ENCODE measurements around the gene PAFAH1B2. TPM values are rescaled to one million over a fixed set of nuclear protein-coding genes. Genes with fewer than 3 reads are reported as not detected.
A peak's percentile ranks its signal among the peaks of the same experiment; 100 is the strongest.
"Not testable (repeated sequence)": the region's sequence is repeated elsewhere in the genome, so short reads cannot be mapped to it uniquely, and the experiment has no call there.

Gene PAFAH1B2
- total RNA-seq, 6 experiments from 2014 or later, result 113 to 130 (median 122) TPM

DNA sequence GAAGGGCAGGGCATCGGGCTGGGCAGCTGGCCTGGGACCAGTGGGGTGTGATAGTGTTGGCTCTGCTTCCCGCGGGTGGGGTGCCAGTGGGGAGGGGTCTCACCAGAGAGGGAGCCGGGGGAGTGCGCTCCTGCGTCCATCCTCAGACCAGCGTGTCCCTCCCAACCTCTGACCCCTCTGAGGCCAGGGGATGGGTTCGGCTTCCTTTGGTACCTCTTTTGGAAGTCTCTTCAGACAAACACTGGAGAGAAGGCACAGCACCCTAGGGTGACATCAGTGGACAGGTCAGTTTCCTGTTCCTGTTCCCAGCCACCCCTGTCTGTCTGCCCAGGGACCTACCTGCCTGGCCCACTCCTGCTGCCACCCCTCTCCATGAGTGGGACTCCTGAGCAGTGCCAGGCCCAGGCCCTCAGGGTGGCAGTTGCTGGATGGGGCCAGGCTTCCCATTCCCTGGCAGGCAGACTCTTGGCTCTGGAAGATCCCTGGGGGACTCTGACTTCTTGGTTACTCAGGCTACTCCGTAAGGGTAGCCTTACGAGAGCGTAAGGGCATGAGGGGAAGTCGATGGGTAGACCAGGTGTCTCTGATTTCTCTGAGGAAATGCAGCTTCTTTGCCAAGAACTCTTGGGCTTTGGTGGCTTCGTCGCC lies 57.7 kb downstream of the PAFAH1B2 start:
- Mint-ChIP-seq H3K27me3 (ENCODE audit: insufficient read depth) (peaks cover 7% of the 10 kb centered on the region), H3K27ac (peak overlapping the region; percentile 95), H3K4me1 (ENCODE audit: low read depth) (peaks cover 82% of the 10 kb centered on the region), H3K9me3 (no peaks in the 10 kb centered on the region), H3K36me3 (ENCODE audit: low read depth) (peaks cover 37% of the 10 kb centered on the region), H3K4me3 (peak overlapping the region; percentile 93)
- DNase-seq, result no peak
- TF ChIP-seq, protein P1, sequence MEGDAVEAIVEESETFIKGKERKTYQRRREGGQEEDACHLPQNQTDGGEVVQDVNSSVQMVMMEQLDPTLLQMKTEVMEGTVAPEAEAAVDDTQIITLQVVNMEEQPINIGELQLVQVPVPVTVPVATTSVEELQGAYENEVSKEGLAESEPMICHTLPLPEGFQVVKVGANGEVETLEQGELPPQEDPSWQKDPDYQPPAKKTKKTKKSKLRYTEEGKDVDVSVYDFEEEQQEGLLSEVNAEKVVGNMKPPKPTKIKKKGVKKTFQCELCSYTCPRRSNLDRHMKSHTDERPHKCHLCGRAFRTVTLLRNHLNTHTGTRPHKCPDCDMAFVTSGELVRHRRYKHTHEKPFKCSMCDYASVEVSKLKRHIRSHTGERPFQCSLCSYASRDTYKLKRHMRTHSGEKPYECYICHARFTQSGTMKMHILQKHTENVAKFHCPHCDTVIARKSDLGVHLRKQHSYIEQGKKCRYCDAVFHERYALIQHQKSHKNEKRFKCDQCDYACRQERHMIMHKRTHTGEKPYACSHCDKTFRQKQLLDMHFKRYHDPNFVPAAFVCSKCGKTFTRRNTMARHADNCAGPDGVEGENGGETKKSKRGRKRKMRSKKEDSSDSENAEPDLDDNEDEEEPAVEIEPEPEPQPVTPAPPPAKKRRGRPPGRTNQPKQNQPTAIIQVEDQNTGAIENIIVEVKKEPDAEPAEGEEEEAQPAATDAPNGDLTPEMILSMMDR (IDR thresholded peaks at IDR 0.05), result no peak

DNA sequence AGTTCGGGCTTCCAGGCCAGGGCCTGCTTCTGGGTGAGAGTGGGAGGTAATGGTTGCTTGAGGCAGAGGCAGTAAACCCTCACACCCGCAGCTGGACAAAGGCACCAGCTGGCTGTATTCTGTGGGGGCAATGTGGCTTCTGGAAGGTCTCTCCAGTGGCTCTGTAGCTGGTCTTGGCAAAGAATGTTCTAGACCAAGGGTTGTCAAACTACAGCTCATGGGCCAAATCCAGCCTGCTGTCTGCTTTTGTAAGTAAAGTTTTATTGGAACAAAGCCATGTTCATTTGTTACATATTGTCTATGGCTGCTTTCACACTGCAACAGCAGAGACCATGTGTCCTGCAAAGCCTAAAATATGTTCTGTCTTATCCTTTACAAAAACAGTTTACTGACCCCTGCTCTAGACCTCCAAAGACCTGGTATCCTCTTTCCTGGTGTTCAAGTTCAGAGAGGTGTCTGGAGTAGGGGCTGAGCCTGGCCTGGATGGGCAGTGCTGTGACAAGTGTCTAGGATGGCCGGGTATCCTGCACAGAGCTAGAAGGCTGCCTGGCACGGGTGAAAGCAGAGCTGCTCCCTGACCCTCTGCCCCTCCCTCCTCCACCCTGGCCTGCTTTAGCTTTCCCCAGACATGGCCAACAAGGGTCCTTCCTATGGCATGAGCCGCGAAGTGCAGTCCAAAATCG lies 58.4 kb downstream of the PAFAH1B2 start:
- H3K9me3 Mint-ChIP-seq, result no peaks in the 10 kb centered on the region
- H3K27ac Mint-ChIP-seq, result peak overlapping the region; percentile 95
- TF ChIP-seq, protein P1 (IDR thresholded peaks at IDR 0.05), result no peak
- H3K27me3 Mint-ChIP-seq (ENCODE audit: insufficient read depth), result peaks cover 7% of the 10 kb centered on the region
- H3K4me1 Mint-ChIP-seq (ENCODE audit: low read depth), result peaks cover 78% of the 10 kb centered on the region
- DNase-seq, result no peak
- peak overlapping the region; percentile 93 for H3K4me3 Mint-ChIP-seq
- H3K36me3 Mint-ChIP-seq (ENCODE audit: low read depth), result peaks cover 37% of the 10 kb centered on the region

DNA sequence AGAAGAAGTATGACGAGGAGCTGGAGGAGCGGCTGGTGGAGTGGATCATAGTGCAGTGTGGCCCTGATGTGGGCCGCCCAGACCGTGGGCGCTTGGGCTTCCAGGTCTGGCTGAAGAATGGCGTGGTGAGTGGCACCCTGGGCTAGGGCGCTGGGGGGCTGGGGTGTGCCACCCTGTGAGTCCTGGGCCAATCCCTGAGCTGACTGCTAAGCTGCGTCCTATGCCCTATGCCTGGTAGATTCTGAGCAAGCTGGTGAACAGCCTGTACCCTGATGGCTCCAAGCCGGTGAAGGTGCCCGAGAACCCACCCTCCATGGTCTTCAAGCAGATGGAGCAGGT lies 59.0 kb downstream of the PAFAH1B2 start:
- H3K9me3 Mint-ChIP-seq, result no peaks in the 10 kb centered on the region
- H3K27ac Mint-ChIP-seq, result peak overlapping the region; percentile 95
- peaks cover 37% of the 10 kb centered on the region for H3K36me3 Mint-ChIP-seq (ENCODE audit: low read depth)
- DNase-seq, result no peak
- H3K4me1 Mint-ChIP-seq (ENCODE audit: low read depth), result peaks cover 73% of the 10 kb centered on the region
- H3K27me3 Mint-ChIP-seq (ENCODE audit: insufficient read depth), result peaks cover 7% of the 10 kb centered on the region
- peak overlapping the region; percentile 93 for H3K4me3 Mint-ChIP-seq
- TF ChIP-seq, protein P1 (IDR thresholded peaks at IDR 0.05), result no peak

DNA sequence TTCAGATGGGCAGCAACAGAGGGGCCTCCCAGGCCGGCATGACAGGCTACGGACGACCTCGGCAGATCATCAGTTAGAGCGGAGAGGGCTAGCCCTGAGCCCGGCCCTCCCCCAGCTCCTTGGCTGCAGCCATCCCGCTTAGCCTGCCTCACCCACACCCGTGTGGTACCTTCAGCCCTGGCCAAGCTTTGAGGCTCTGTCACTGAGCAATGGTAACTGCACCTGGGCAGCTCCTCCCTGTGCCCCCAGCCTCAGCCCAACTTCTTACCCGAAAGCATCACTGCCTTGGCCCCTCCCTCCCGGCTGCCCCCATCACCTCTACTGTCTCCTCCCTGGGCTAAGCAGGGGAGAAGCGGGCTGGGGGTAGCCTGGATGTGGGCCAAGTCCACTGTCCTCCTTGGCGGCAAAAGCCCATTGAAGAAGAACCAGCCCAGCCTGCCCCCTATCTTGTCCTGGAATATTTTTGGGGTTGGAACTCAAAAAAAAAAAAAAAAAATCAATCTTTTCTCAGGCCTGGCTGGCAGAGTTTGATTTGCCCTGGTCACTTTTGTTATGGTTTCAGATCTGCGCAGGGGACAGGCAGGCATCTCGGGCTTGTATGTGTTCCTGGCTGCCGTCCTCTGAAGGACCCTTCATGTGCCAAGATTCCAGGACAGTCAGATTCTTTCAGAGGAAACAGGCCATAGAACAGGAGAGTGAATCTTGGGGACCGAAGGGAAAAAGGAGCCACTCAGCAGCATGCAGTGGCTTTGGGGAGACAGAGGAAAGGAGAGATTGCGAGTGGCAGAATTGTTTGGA lies 60.4 kb downstream of the PAFAH1B2 start:
- Mint-ChIP-seq H3K4me3 (peak overlapping the region; percentile 93), H3K4me1 (ENCODE audit: low read depth) (peaks cover 64% of the 10 kb centered on the region), H3K9me3 (no peaks in the 10 kb centered on the region), H3K27me3 (ENCODE audit: insufficient read depth) (peaks cover 10% of the 10 kb centered on the region), H3K27ac (peak overlapping the region; percentile 95), H3K36me3 (ENCODE audit: low read depth) (peaks cover 36% of the 10 kb centered on the region)
- DNase-seq, result no peak
- TF ChIP-seq, protein P1 (IDR thresholded peaks at IDR 0.05), result peak; percentile 21; the same call in 1 of the 2 replicates

DNA sequence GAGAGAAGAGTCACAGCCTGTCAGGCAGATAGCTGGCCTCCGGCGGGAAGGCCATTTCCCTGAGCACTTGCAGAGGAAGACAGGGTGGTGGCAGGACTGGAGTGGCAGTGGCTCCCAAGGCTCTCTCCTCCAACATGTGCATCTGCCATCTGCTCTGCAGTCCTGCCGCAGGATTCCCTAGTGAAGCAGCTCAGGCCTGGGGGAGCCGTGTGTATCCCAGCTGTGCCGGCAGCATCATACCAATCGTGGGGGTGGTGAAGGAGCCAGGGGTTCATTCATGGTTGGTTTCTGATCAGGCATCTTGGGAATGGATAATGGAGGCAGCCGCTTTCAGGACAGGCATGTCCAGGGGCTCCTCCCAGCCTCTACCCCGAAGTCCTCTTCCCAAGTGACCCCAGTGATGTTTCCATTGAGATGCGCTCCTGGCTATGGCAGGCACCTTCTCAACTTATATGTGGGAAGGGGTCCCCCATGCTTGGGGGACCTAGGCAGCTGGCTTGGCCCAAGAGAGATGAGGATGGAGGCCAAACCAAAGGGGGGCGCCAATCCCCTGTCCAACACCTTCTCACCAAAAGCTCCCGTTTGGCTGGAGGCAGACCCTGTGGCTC lies 61.2 kb downstream of the PAFAH1B2 start:
- Mint-ChIP-seq H3K9me3 (no peaks in the 10 kb centered on the region), H3K4me3 (peak overlapping the region; percentile 30; the same call in 1 of the 2 replicates), H3K36me3 (ENCODE audit: low read depth) (peaks cover 32% of the 10 kb centered on the region), H3K27ac (peak overlapping the region; percentile 74), H3K4me1 (ENCODE audit: low read depth) (peaks cover 59% of the 10 kb centered on the region), H3K27me3 (ENCODE audit: insufficient read depth) (peaks cover 12% of the 10 kb centered on the region)
- DNase-seq, result no peak
- TF ChIP-seq, protein P1 (IDR thresholded peaks at IDR 0.05), result no peak

DNA sequence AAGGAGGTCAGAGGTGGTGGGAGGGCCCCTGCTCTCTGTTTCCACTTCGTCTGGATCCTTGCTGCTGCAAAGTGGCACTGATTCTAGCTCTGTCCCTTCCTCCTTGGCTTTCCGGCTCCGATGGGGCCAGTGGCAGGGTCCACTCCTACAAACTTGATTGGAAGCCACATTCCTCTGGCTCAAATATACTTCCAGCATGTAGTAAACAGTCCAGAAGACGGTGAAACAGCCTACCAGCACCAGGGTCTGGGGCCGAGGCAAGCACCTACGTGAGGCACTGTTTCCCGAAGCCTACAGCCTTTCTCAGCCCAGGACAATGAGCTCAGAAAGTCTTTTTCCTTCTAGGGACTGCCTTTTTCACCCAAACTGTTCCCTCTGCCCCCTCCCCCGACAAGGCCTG lies 62.0 kb downstream of the PAFAH1B2 start:
- Mint-ChIP-seq H3K27me3 (ENCODE audit: insufficient read depth) (peaks cover 12% of the 10 kb centered on the region), H3K36me3 (ENCODE audit: low read depth) (peaks cover 25% of the 10 kb centered on the region), H3K27ac (peak overlapping the region; percentile 78), H3K4me1 (ENCODE audit: low read depth) (peaks cover 51% of the 10 kb centered on the region)
- H3K9me3 Mint-ChIP-seq, H3K4me3 Mint-ChIP-seq, DNase-seq: not testable (repeated sequence)

DNA sequence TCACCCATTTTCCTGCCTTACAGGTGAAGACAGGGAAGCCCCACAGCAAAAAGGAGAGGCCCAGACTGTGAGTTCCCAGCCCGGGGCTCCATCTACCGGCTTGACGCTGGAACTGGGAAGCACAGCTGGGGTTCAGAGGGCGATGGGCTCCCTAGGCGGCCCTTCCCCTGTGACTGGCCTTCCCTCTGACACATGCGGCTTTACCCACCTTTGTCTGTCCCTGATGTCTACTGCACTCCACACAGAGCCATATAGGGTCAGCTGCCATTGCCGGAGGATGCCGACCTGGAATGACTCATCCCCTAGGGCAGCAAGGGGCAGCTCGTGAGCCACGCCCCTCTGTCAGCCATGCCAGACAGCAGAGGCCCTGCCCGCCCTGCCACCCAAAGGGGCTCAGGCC lies 62.8 kb downstream of the PAFAH1B2 start:
- DNase-seq, H3K9me3 Mint-ChIP-seq, H3K27ac Mint-ChIP-seq, H3K4me3 Mint-ChIP-seq: not testable (repeated sequence)
- peaks cover 22% of the 10 kb centered on the region for H3K36me3 Mint-ChIP-seq (ENCODE audit: low read depth)
- peaks cover 43% of the 10 kb centered on the region for H3K4me1 Mint-ChIP-seq (ENCODE audit: low read depth)
- H3K27me3 Mint-ChIP-seq (ENCODE audit: insufficient read depth), result peaks cover 15% of the 10 kb centered on the region

DNA sequence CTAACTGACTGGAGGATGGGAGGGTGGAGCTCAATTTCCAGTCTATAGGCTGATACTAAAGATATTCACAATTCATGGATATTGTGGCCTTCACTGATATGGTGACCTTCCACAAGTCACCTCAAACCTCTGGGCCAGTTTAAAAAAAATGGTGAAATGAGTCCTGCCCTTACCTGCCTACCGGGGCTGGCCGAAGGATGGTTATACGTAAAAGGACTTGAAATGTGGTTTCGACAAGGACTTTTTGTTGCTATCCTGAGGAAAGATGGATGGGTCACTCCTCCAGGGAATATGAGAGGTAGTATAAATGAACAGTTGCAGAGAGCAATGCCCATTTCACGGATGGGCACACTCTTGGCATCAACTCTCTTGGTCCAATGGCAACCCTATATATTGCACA lies 63.4 kb downstream of the PAFAH1B2 start:
- Mint-ChIP-seq H3K27me3 (ENCODE audit: insufficient read depth) (peaks cover 15% of the 10 kb centered on the region), H3K4me1 (ENCODE audit: low read depth) (peaks cover 37% of the 10 kb centered on the region), H3K36me3 (ENCODE audit: low read depth) (peaks cover 22% of the 10 kb centered on the region)
- not testable (repeated sequence) for DNase-seq, H3K4me3 Mint-ChIP-seq, H3K9me3 Mint-ChIP-seq, H3K27ac Mint-ChIP-seq
